Mucosa of descending colon (tissue), 3 donors: ENCODE measurements around the gene SLC1A7. TPM values are rescaled to one million over a fixed set of nuclear protein-coding genes. Genes with fewer than 3 reads are reported as not detected.

ENCODE experiments used
- ATAC-seq: fragments of 200-7000 bp; cut with Tn5 transposase; one replicate; pipeline ENCODE4 v1.9.1; 2020; ENCODE audit warnings: mild to moderate bottlenecking, moderate library complexity
- DNase-seq, 3 donors: peaks; one replicate each; pipeline ENCODE4 v3.0.0-alpha.2; 2020
- H3K36me3 ChIP-seq: fragments of 200-600 bp; one replicate; pipeline ENCODE4 v1.8.0; 2021; ENCODE audit warnings: low read depth, mild to moderate bottlenecking
- H3K4me1 ChIP-seq: fragments of 200-600 bp; one replicate; pipeline ENCODE4 v1.8.0; 2021; ENCODE audit warnings: low read depth, mild to moderate bottlenecking
- H3K4me3 ChIP-seq: fragments of 200-600 bp; one replicate; pipeline ENCODE4 v1.8.0; 2021; ENCODE audit warnings: mild to moderate bottlenecking
- H3K9me3 ChIP-seq: fragments of 200-600 bp; one replicate; pipeline ENCODE4 v1.8.0; 2021; ENCODE audit warnings: mild to moderate bottlenecking
- intact Hi-C, 2 donors: fragments of 100-400 bp; cut with DNase I in 1 of 2; cut with micrococcal nuclease in 1 of 2; formaldehyde crosslinking; loops; one replicate each; pipeline versions ENCODE4 v1.11.0 to v1.11.1; 2022; cut with DNase I, micrococcal nuclease
- total RNA-seq, 3 donors: library from RNA; stranded (reverse); fragmentation: NEBNext Ultra II Directional in 2 of 3; extraction: Animal tissue kit (Norgen Biotek cat#: 25700) in 2 of 3; gene quantifications; one replicate each; pipeline versions ENCODE4 v1.2.1 to v1.2.4, GENCODE V29; 2021 to 2023
- TF ChIP-seq, protein P1 (sequence below): fragments of 200-600 bp; IDR thresholded peaks from one replicate; pipeline ENCODE4 v1.8.0; 2022; ENCODE audit warnings: antibody characterized with exemption, mild to moderate bottlenecking
- donor health status: DM: no; HTN: no; CAD: no; lungs with moderate emphysema.
- donor health status: DM: no; HTN: no; CAD: no.
- donor health status: DM: no; HTN: yes; CAD: no.

SLC1A7 gene
- total RNA-seq, 3 donors from 2014 or later = 0.72 to 0.98 (median 0.93) TPM

DNA sequence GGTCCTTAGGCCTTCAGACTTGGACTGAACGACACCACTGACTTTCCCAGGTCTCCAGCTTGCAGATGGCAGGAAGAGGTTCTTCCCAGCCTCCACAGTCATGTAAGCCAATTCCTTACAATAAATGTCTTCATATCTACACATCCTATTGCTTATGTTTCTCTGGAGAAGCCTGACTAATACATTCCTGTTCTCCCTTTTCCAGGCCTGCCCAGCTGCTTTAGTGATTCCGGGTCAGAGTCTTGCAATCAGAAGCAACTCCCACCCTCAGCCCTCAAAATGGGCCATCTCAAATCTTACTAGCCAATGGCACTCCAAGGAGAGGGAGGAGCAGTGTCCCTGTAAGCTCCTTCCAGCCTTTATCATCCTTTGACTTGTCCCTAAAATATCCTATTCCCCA lies 37.8 kb upstream of the SLC1A7 start:
- Histone ChIP-seq H3K4me3 (no peak overlapping the region), H3K4me1 (peaks cover 12% of the 10 kb centered on the region), H3K9me3 (no peaks in the 10 kb centered on the region), H3K36me3 (no peaks in the 10 kb centered on the region)
- intact Hi-C loops = no loop called here
- DNase-seq = no peak
- TF ChIP-seq, protein P1, sequence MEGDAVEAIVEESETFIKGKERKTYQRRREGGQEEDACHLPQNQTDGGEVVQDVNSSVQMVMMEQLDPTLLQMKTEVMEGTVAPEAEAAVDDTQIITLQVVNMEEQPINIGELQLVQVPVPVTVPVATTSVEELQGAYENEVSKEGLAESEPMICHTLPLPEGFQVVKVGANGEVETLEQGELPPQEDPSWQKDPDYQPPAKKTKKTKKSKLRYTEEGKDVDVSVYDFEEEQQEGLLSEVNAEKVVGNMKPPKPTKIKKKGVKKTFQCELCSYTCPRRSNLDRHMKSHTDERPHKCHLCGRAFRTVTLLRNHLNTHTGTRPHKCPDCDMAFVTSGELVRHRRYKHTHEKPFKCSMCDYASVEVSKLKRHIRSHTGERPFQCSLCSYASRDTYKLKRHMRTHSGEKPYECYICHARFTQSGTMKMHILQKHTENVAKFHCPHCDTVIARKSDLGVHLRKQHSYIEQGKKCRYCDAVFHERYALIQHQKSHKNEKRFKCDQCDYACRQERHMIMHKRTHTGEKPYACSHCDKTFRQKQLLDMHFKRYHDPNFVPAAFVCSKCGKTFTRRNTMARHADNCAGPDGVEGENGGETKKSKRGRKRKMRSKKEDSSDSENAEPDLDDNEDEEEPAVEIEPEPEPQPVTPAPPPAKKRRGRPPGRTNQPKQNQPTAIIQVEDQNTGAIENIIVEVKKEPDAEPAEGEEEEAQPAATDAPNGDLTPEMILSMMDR = no peak
- ATAC-seq = no peak

DNA sequence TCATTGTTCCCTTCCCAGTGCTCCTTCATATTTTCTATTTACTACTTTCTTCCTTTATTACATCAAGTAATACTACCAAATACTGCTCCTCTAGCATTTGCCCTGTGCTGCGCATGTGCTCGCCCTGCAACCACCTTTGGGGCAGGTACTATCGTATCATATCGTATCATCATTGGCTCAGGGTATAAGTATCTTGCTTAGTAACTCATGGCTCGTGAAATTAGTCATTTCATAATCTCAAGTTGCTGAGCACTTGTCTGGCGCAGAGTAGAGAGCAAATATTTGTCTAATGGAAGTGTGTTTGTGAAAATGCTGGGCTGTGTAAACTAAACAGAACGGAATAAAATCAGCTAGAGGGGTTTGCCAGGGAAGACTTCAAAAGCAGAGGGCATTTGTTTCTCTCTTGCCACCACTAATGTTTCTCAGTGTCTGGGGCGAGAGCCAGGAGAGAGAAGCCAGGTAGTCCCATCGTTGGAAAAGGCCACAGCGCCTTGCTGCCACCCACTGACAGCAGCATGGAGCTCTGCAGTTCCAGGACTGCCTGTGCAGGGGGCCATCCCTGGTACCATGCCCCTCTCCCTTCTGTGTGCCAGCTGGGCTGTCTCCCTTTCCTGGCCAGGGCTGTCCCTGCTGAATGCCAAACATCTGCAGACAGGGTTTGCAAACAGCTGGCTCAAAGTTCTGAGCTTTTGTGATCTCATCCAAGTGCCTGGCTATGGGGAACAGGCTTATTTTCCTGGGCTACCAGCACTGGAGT lies 34.2 kb upstream of the SLC1A7 start:
- DNase-seq (peak in 1 of 3 donors; percentile 57), ATAC-seq (peak; percentile 30)
- no peak overlapping the region for H3K4me3 ChIP-seq
- TF ChIP-seq, protein P1 = no peak
- H3K4me1 ChIP-seq = peaks cover under 1% of the 10 kb centered on the region
- H3K9me3 ChIP-seq = no peaks in the 10 kb centered on the region
- no peaks in the 10 kb centered on the region for H3K36me3 ChIP-seq
- intact Hi-C loops = loop anchor here in 1 of 2 donors (10.0 kb wide), 1 partner anchor 112 kb away; the partner anchor contains the start of gene PODN

- Histone ChIP-seq H3K9me3 (no peaks in the 10 kb centered on the region), H3K36me3 (no peaks in the 10 kb centered on the region), H3K4me1 (no peaks in the 10 kb centered on the region), H3K4me3 (no peak overlapping the region)
- peak; percentile 57 for ATAC-seq
- no peak for DNase-seq
- intact Hi-C loops = loop anchor here in 1 of 2 donors (10.0 kb wide), 1 partner anchor 110 kb away; the partner anchor contains the start of gene PODN
- TF ChIP-seq, protein P1 = no peak
These were observed 32.8 kb upstream of the SLC1A7 start for GRCh38 chr1:53174971-53175913.

GRCh38 chr1:53172426-53173128 lies 30.1 kb upstream of the SLC1A7 start:
- Histone ChIP-seq H3K4me1 (no peaks in the 10 kb centered on the region), H3K36me3 (no peaks in the 10 kb centered on the region), H3K9me3 (no peaks in the 10 kb centered on the region), H3K4me3 (no peak overlapping the region)
- ATAC-seq = peak; percentile 87
- intact Hi-C loops = loop anchor here in 1 of 2 donors (10.0 kb wide), 1 partner anchor 108 kb away; the partner anchor contains the start of gene PODN
- TF ChIP-seq, protein P1 = no peak
- DNase-seq = peak in 1 of 3 donors; percentile 54

DNA sequence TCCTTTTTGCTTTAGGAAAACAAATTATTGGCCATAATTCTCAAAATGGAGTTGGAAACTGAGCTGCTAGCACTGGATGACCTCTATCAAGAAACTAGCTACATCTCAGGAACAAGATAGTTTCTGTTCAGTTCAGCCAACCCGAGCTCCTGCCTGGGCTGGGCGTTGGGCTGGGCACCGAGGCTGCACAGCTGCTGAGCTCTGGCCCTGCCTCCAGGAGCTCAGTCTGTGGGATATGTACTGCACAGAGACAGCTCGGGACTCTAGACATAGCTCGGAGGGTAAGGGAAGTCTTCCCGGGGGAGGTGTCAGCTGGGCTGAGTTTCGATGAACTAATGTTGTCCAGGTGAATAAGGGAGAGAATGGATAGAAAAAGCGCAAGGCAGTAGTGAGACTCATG lies 24.5 kb upstream of the SLC1A7 start:
- Histone ChIP-seq H3K4me3 (no peak overlapping the region), H3K4me1 (no peaks in the 10 kb centered on the region), H3K9me3 (no peaks in the 10 kb centered on the region), H3K36me3 (no peaks in the 10 kb centered on the region)
- intact Hi-C loops = no loop called here
- TF ChIP-seq, protein P1 = no peak
- no peak for ATAC-seq
- no peak for DNase-seq
